Measurements from ENCODE around the gene GALP.

DNA sequence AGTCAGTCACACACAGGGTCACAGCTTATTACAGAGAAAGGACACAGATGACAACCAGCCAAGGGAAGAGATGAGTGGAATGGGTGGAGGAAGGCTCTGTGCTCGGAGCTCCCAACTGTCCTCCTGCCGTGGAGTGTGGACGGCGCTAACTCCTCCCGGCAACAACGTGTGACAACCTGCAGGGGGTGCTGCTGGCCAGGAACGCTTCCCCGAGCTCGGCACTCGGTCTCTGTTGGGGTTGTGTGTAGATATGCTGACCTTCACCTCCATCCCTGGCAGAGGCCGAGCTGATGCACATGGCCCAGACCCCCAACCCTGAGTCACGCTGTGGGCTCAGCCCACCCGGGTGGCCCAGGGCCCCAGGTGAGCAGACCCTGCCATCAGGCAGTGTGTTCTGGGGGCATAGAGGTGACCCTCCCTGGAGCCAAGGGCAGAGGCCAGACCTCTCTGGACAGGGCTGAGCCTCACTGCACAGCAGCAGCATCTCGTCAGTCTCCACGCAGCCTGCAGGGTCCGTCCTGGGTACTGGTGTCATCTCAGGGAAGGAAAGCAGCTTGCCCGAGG, 20.6 kb upstream of the GALP start:
- TF ChIP-seq, protein P1, sequence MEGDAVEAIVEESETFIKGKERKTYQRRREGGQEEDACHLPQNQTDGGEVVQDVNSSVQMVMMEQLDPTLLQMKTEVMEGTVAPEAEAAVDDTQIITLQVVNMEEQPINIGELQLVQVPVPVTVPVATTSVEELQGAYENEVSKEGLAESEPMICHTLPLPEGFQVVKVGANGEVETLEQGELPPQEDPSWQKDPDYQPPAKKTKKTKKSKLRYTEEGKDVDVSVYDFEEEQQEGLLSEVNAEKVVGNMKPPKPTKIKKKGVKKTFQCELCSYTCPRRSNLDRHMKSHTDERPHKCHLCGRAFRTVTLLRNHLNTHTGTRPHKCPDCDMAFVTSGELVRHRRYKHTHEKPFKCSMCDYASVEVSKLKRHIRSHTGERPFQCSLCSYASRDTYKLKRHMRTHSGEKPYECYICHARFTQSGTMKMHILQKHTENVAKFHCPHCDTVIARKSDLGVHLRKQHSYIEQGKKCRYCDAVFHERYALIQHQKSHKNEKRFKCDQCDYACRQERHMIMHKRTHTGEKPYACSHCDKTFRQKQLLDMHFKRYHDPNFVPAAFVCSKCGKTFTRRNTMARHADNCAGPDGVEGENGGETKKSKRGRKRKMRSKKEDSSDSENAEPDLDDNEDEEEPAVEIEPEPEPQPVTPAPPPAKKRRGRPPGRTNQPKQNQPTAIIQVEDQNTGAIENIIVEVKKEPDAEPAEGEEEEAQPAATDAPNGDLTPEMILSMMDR (IDR thresholded peaks at IDR 0.05; ENCODE audit: low read depth, low read length), result peak; percentile 48
- no peak for TF ChIP-seq EZH2phosphoT487 (IDR thresholded peaks at IDR 0.05; ENCODE audit: low read depth)
